A549 (cell line): Measurements from ENCODE around the gene TMEM18. TPM values are rescaled to one million over a fixed set of nuclear protein-coding genes. Genes with fewer than 3 reads are reported as not detected.

ENCODE experiments used
- ATAC-seq, 2 experiments: fragments of 200-7000 bp in 1 of 2; fragments of >200 bp in 1 of 2; cut with Nextera tagmentation in 1 of 2; cut with Tn5 transposase in 1 of 2; 3 replicates each; pipeline versions ENCODE4 v1.8.0 to v1.9.1; 2018 to 2020; ENCODE audit warnings: mild to moderate bottlenecking in 1 of 2, moderate library complexity in 1 of 2
- CTCF ChIA-PET: fragments of 300-600 bp; sonication (Branson Sonifier 250); formaldehyde crosslinking; extraction: SDS; loops from one replicate; lab custom pipeline; 2021; ENCODE audit warnings: antibody characterized with exemption, inconsistent platforms; lab: Yijun Ruan, JAX
- POLR2A ChIA-PET: fragments of 350-600 bp; formaldehyde crosslinking; extraction: SDS; loops from one replicate; lab custom pipeline; 2021; ENCODE audit warnings: antibody characterized with exemption, inconsistent platforms; lab: Yijun Ruan, JAX
- DNase-seq, 2 experiments: peaks; one replicate each; pipeline versions ENCODE4 v3.0.0 to v3.0.0-alpha.2; 2011 to 2016; ENCODE audit warnings: low read depth in 1 of 2, low spot score in 1 of 2
- FAIRE-seq: peaks from 2 replicates; lab custom pipeline; 2011; peaks lifted over from hg19 to GRCh38; lab: Jason Lieb, UNC
- H3K27ac ChIP-seq, 2 experiments: fragments of >200 bp; sonication (Bioruptor Twin); formaldehyde crosslinking; 3 replicates each; pipeline ENCODE4 v1.5.1; 2016 to 2017
- H3K4me1 ChIP-seq: fragments of >200 bp; sonication (Bioruptor Twin); formaldehyde crosslinking; 3 replicates; pipeline ENCODE4 v1.6.1; 2016
- H3K4me2 ChIP-seq: fragments of >200 bp; sonication (Bioruptor Twin); formaldehyde crosslinking; 3 replicates; pipeline ENCODE4 v1.6.1; 2016
- H3K4me3 ChIP-seq: fragments of >200 bp; sonication (Bioruptor Twin); formaldehyde crosslinking; 3 replicates; pipeline ENCODE4 v1.5.1; 2016
- H3K9me3 ChIP-seq: fragments of >200 bp; sonication (Bioruptor Twin); formaldehyde crosslinking; 3 replicates; pipeline ENCODE4 v1.6.1; 2016
- BCL3 ChIP-seq: fragments of >200 bp; sonication (Bioruptor Twin); formaldehyde crosslinking; IDR thresholded peaks from 3 replicates; pipeline ENCODE4 v1.6.1; 2016
- BHLHE40 ChIP-seq: IDR thresholded peaks from 2 replicates; pipeline ENCODE4 v1.6.1; 2012; ENCODE audit warnings: low read depth, low read length, inconsistent platforms
- CEBPB ChIP-seq, 2 experiments: fragments of >200 bp in 1 of 2; sonication (Bioruptor Twin) in 1 of 2; formaldehyde crosslinking in 1 of 2; IDR thresholded peaks; 2 replicates each; pipeline ENCODE4 v1.6.1; 2012 to 2016
- CHD2 ChIP-seq: fragments of 150-350 bp; IDR thresholded peaks from 2 replicates; pipeline ENCODE4 v1.6.1; 2014; ENCODE audit warnings: low read length; ENCODE audit not compliant: partially characterized antibody
- CHD4 ChIP-seq: fragments of 200-600 bp; sonication (generic); IDR thresholded peaks from 2 replicates; pipeline ENCODE4 v1.6.1; 2016; ENCODE audit warnings: antibody characterized with exemption, mild to moderate bottlenecking, borderline replicate concordance
- EHF ChIP-seq: fragments of 250-450 bp; sonication (Bioruptor Pico); IDR thresholded peaks from 2 replicates; pipeline ENCODE4 v1.5.0; 2020; ENCODE audit warnings: mild to moderate bottlenecking
- EHMT2 ChIP-seq: fragments of 200-600 bp; sonication (generic); IDR thresholded peaks from 2 replicates; pipeline ENCODE4 v1.6.1; 2016; ENCODE audit warnings: antibody characterized with exemption, low read depth, mild to moderate bottlenecking, moderate library complexity
- ELK1 ChIP-seq: fragments of 150-350 bp; IDR thresholded peaks from 2 replicates; pipeline ENCODE4 v1.6.1; 2014; ENCODE audit warnings: low read depth, mild to moderate bottlenecking, low read length
- ESRRA ChIP-seq: fragments of 150-350 bp; IDR thresholded peaks from 2 replicates; pipeline ENCODE4 v1.6.1; 2014; ENCODE audit warnings: mild to moderate bottlenecking, low read length, borderline replicate concordance
- HES2 ChIP-seq: fragments of >200 bp; sonication (Bioruptor Twin); formaldehyde crosslinking; IDR thresholded peaks from 2 replicates; pipeline ENCODE4 v1.6.1; 2016
- HEYL ChIP-seq: fragments of 250-450 bp; sonication (Bioruptor Pico); IDR thresholded peaks from 2 replicates; pipeline ENCODE4 v1.8.0; 2021; ENCODE audit warnings: mild to moderate bottlenecking, moderate library complexity
- JUNB ChIP-seq: fragments of >200 bp; sonication (Bioruptor Twin); formaldehyde crosslinking; IDR thresholded peaks from 2 replicates; pipeline ENCODE4 v1.6.1; 2016
- KDM5A ChIP-seq: fragments of 200-600 bp; sonication (generic); IDR thresholded peaks from 2 replicates; pipeline ENCODE4 v1.6.1; 2016; ENCODE audit warnings: antibody characterized with exemption, mild to moderate bottlenecking
- NFE2L2 ChIP-seq: fragments of 150-350 bp; conservative IDR thresholded peaks from 2 replicates; pipeline ENCODE4 v1.6.1; 2014; ENCODE audit warnings: low read length
- PBX3 ChIP-seq: IDR thresholded peaks from 2 replicates; pipeline ENCODE4 v1.6.1; 2012
- PHF8 ChIP-seq: fragments of 200-600 bp; sonication (generic); IDR thresholded peaks from 2 replicates; pipeline ENCODE4 v1.6.1; 2016; ENCODE audit warnings: low read depth, mild to moderate bottlenecking, antibody characterized with exemption, moderate library complexity, borderline replicate concordance
- RARB ChIP-seq: fragments of 250-450 bp; sonication (Bioruptor Pico); IDR thresholded peaks from 2 replicates; pipeline ENCODE4 v1.8.0; 2021; ENCODE audit warnings: mild to moderate bottlenecking, moderate library complexity
- RFX5 ChIP-seq: fragments of 450-650 bp; IDR thresholded peaks from 2 replicates; pipeline ENCODE4 v1.7.1; 2014; ENCODE audit warnings: antibody characterized with exemption, mild to moderate bottlenecking, moderate library complexity
- TP53 ChIP-seq: fragments of 250-450 bp; sonication (Bioruptor Pico); IDR thresholded peaks from 2 replicates; pipeline ENCODE4 v1.5.0; 2021; ENCODE audit warnings: mild to moderate bottlenecking, moderate library complexity
- ZC3H11A ChIP-seq: fragments of 450-650 bp; IDR thresholded peaks from 2 replicates; pipeline ENCODE4 v1.6.1; 2014; ENCODE audit warnings: antibody characterized with exemption, mild to moderate bottlenecking
- ZSCAN20 ChIP-seq: fragments of 250-450 bp; sonication (Bioruptor Pico); IDR thresholded peaks from 2 replicates; pipeline ENCODE4 v1.8.0; 2022; ENCODE audit warnings: mild to moderate bottlenecking, moderate library complexity
- WGBS: methylation state at CpG from one replicate; pipeline ENCODE4 v1.1.6; 2017; ENCODE audit errors: missing lambda C conversion rate; 5-methylcytosine and 5-hydroxymethylcytosine counted together
- polyA plus RNA-seq, 4 experiments: library from polyadenylated mRNA; depleted of rRNA in 3 of 4; stranded (reverse); fragments of >200 nt; fragmentation: RNase III in 1 of 4; extraction: RNeasy Plus Mini Kit Qiagen cat#74134 plus additional on column Dnase treatment in 1 of 4; gene quantifications; 2 replicates in 3 of 4; 3 replicates in 1 of 4; pipeline ENCODE4 v1.2.3, GENCODE V29; 2011 to 2017
- TF ChIP-seq, protein P1 (sequence below): IDR thresholded peaks from 2 replicates; pipeline ENCODE4 v1.6.1; 2012; ENCODE audit warnings: low read depth, borderline replicate concordance
- TF ChIP-seq, protein P2 (sequence below): fragments of 250-450 bp; sonication (Bioruptor Pico); IDR thresholded peaks from 2 replicates; pipeline ENCODE4 v1.5.0; 2020; ENCODE audit warnings: low read depth, mild to moderate bottlenecking, moderate library complexity
- TF ChIP-seq, protein P3 (sequence below): IDR thresholded peaks from 2 replicates; pipeline ENCODE4 v1.6.1; 2012

The TMEM18 gene
- polyA plus RNA-seq, 2 of the 4 experiments (the other 2 are of a cell fraction): 35.6 to 75.0 TPM

DNA sequence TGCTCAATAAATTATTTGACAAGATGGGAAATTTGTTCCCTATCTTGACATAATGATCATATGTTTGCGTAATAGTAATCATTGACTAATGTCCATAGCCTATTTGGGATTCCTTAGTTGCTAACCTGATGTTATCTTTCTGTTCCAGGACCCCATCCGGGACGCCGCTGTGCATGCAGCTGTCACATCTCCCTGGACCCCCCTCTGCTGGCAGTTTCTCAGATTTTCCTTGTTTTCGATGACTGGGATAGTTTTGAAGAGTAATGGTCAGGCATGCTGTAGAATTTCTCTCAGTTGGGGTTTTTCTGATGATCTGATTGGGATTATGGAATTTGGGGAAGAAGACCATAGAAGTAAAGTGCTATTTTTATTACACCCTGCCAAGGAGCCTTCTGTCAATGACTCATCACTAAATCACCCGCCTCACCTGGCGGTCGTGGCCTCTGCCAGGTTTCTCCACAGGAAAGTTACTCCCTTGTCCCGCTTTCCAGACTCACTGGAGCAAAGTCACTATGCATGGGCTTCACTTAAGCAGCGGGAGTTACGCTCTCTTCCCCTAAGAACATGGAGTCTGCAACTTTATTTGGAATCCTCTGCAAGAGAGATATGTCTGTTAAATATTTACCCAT is 19.9 kb upstream of the TMEM18 start:
- Histone ChIP-seq H3K4me2 (no peak overlapping the region), H3K9me3 (no peaks in the 10 kb centered on the region; the same call in 2 of the 3 replicates), H3K4me3 (no peak overlapping the region), H3K4me1 (no peaks in the 10 kb centered on the region), H3K27ac (no peak overlapping the region)
- ChIA-PET CTCF (interaction anchor here (0.8 kb wide), 1 partner anchor 10 kb away, joined by 3 read pairs; no protein-coding TSS in a partner anchor), POLR2A (no interaction called here)
- 62% methylated on average over 11 of the region's 11 CpGs for WGBS
- no peak for FAIRE-seq
- ATAC-seq: no peak
- no peak for DNase-seq
- TF ChIP-seq ESRRA (no peak), ZSCAN20 (CRISPR knock-in tag) (no peak), CEBPB (IDR thresholded peaks at IDR 0.05) (no peak), BHLHE40 (no peak), BCL3 (no peak), JUNB (no peak), PHF8 (no peak)
- TF ChIP-seq, protein P1, sequence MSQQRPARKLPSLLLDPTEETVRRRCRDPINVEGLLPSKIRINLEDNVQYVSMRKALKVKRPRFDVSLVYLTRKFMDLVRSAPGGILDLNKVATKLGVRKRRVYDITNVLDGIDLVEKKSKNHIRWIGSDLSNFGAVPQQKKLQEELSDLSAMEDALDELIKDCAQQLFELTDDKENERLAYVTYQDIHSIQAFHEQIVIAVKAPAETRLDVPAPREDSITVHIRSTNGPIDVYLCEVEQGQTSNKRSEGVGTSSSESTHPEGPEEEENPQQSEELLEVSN: no peak

- TF ChIP-seq EHMT2: no peak
- TF ChIP-seq, protein P2, sequence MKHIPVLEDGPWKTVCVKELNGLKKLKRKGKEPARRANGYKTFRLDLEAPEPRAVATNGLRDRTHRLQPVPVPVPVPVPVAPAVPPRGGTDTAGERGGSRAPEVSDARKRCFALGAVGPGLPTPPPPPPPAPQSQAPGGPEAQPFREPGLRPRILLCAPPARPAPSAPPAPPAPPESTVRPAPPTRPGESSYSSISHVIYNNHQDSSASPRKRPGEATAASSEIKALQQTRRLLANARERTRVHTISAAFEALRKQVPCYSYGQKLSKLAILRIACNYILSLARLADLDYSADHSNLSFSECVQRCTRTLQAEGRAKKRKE (CRISPR knock-in tag): no peak
- no peak for TF ChIP-seq ZC3H11A
- no peak for TF ChIP-seq RFX5
- no peak for TF ChIP-seq HEYL (CRISPR knock-in tag)
- no peak for TF ChIP-seq PBX3
- TF ChIP-seq, all 56 proteins: peak for 0
- H3K4me3 ChIP-seq: no peak overlapping the region
- ChIA-PET CTCF (interaction anchor here (0.8 kb wide), 1 partner anchor 10 kb away, joined by 3 read pairs; no protein-coding TSS in a partner anchor), POLR2A (no interaction called here)
- H3K4me2 ChIP-seq: no peak overlapping the region
- DNase-seq (no peak), ATAC-seq (no peak), FAIRE-seq (no peak)
- no peak overlapping the region for H3K27ac ChIP-seq
- no peaks in the 10 kb centered on the region for H3K4me1 ChIP-seq
- WGBS: 60% methylated on average over 5 of the region's 5 CpGs
- peaks cover 3% of the 10 kb centered on the region; the same call in 1 of the 3 replicates for H3K9me3 ChIP-seq
Measured at GRCh38 chr2:696463-696862, 19.3 kb upstream of the TMEM18 start.

DNA sequence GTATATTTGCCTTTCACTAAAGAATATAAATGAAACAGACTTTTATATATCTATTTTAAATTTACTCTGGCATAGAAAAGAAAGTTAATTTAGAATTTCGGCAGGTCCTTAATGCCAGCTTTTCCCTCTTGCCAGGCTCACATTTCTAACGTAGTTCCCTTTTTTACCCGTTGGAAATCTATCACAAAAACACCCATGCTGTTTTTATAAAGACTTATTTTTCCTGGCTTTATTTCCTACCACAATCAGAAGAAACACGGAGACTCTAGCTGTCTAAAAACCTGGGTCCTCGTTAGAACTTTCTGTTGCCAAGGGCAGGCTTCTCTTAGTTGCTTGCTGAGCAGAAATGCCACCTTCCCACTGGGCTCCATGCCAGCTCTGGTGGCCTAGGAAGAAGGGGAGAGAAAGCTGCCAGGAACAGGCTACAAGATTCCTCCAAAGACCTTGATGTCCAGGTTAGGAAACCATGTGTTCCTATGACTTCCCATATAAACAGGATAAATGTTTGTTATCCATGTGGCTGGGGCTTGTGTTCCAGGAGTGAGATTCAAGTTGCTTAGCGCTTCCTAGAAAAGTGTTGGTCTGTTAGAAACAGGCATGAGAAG is 17.8 kb upstream of the TMEM18 start:
- CTCF ChIA-PET: interaction anchor here (1.1 to 1.4 kb wide), 3 partner anchors 11 to 55 kb away, joined by 3 to 4 read pairs (median 4); no protein-coding TSS in a partner anchor
- ATAC-seq: no peak
- no peak for FAIRE-seq
- no peak overlapping the region for H3K4me2 ChIP-seq
- POLR2A ChIA-PET: interaction anchor here (1.9 kb wide), 1 partner anchor 18 kb away, joined by 6 read pairs; the partner anchor contains the start of gene TMEM18
- H3K27ac ChIP-seq: no peak overlapping the region
- H3K9me3 ChIP-seq: peaks cover 3% of the 10 kb centered on the region; the same call in 1 of the 3 replicates
- no peaks in the 10 kb centered on the region for H3K4me1 ChIP-seq
- H3K4me3 ChIP-seq: no peak overlapping the region
- 23% methylated on average over 6 of the region's 6 CpGs for WGBS
- DNase-seq: no peak
- TF ChIP-seq CHD4 (no peak), KDM5A (no peak), TP53 (CRISPR knock-in tag) (no peak), PBX3 (no peak), RARB (CRISPR knock-in tag) (no peak), ELK1 (no peak), NFE2L2 (no peak), HES2 (no peak), CHD2 (no peak), HEYL (CRISPR knock-in tag) (no peak), EHF (CRISPR knock-in tag) (no peak)
- TF ChIP-seq, protein P2 (CRISPR knock-in tag): no peak
- TF ChIP-seq, protein P3, sequence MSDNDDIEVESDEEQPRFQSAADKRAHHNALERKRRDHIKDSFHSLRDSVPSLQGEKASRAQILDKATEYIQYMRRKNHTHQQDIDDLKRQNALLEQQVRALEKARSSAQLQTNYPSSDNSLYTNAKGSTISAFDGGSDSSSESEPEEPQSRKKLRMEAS: no peak
